ENCODE data around the gene FOXN3.

Gene FOXN3

DNA sequence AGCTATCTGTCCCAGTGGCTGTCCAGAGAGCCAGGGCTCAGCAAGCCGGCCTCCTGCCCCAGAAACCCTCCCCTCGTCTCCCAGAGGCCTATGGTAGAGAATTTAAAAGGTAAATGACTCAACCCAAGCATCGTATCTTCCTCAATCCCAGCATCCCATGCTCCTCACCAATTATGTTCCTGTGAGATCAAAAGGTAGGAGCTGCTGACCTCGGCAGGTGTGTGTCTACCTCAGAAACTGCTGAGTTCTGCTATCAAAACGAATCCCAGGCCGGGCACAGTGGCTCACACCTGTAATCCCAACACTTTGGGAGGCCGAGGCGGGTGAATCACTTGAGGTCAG lies 49.3 kb downstream of the FOXN3 start:
- TF ChIP-seq TAF1 (IDR thresholded peaks at IDR 0.05; ENCODE audit: borderline replicate concordance, low read depth, low read length) (no peak), POLR2AphosphoS5 (IDR thresholded peaks at IDR 0.05; ENCODE audit: low read depth, low read length) (no peak), POLR2A (IDR thresholded peaks at IDR 0.05; ENCODE audit: low read depth, low read length) (no peak)
- DNase-seq (ENCODE audit: insufficient read length), result no peak
- no peak for FAIRE-seq

DNA sequence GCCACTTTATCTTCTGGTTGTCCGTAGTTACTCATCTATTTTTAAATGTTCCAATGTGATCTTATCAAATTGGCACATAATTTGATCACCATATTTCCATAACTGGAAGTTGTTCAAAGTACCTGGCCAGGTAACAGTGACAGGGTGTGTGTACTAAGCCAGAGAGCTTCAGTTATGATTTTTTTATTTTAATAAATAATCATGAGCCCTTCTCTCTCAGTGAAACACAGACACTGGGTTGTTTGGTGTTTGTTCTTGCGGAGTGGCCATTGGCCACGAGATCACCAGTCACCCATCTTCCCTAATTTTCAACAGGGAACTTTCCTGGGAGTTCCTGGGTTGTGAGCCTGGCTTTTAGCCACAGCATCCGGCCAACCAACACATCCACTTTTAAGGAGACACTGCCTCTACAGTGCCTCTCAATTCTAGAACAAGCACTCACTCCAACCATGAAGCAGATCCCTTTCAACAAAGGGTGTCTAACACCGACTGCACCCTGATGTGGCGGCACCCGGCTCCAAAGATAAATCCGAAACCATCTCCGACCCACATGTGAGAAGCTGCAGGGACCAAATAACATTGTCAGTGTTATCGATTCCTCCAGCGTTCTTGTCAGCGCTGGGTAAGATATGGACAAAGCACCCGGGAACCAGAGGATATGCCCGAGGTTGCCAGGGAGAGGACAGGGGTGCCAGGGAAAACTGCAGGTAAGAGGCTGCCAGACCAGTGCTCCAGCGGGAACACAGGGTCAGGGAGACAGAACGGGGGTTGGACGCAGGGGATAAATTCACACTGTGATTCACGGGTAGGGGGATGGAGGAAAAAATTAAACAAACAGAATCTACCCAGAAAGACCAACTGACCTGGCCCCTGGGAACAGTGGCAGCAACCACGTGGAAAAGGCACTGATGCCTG lies 49.9 kb downstream of the FOXN3 start:
- DNase-seq (ENCODE audit: insufficient read length) (no peak), FAIRE-seq (no peak)
- TF ChIP-seq TAF1 (IDR thresholded peaks at IDR 0.05; ENCODE audit: borderline replicate concordance, low read depth, low read length) (no peak), POLR2A (IDR thresholded peaks at IDR 0.05; ENCODE audit: low read depth, low read length) (no peak)

DNA sequence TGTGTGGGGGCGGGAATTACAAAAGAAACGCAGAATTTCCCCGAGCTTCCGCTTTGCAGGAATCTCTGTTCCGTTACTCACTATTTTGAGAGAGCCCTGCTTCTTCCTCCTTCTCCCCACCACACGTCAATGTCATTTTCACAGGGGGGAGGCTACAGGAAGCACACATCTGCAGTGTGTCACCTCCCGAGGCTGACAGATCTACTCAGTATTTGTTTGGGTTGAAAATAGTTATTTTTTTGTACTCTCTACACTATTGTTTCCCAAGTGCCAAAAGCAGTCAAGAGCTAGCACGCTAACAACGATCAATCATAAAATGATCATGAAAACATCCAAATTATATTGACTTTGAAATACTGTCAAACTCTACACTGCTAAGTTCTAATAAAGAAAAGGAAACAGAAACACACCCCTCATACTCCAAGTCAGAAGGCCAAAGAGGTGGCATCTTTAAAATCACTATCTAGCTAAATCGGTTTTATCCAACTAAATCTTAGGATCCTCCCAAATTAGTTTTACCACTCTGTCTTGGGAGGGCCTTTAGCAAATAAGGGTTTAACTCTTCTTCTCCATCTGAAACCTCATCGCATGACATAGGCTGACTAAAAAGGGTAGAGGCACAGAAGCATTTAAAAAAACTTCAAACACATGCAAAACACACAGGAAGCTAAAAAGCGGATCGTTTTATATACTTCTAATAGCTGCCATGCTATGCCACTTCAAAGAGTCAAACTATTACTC lies 51.8 kb downstream of the FOXN3 start:
- FAIRE-seq (peak; percentile 94), DNase-seq (ENCODE audit: insufficient read length) (peak; percentile 48)
- TF ChIP-seq POLR2AphosphoS5 (IDR thresholded peaks at IDR 0.05; ENCODE audit: low read depth, low read length) (0 out of 2 replicates have a peak, but pooled peaks have one; percentile 55), TAF1 (IDR thresholded peaks at IDR 0.05; ENCODE audit: borderline replicate concordance, low read depth, low read length) (no peak), POLR2A (IDR thresholded peaks at IDR 0.05; ENCODE audit: low read depth, low read length) (peak; percentile 60; the same call in 1 of the 2 replicates)

DNA sequence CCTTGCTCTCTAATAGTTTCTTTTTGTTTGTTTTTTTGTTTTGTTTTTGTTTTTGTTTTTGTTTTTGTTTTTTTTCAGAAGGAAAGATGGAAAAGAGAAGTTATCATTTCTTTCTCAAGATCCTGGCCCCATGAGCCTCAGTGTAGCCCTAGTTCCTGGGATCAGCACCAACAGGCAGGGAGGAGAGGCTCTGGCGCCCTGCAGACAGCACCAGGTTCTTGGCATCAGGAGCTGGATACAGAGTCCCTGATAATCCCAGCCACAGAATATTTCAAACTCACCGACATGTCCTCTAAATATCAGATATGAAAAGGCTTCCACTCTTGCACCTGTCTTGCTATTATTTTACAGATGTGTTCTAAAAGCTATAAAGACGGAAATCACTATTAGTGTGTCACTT lies 52.7 kb downstream of the FOXN3 start:
- FAIRE-seq, result no peak
- no peak for TF ChIP-seq TAF1 (IDR thresholded peaks at IDR 0.05; ENCODE audit: borderline replicate concordance, low read depth, low read length)
- no peak for TF ChIP-seq POLR2AphosphoS5 (IDR thresholded peaks at IDR 0.05; ENCODE audit: low read depth, low read length)
- no peak for TF ChIP-seq POLR2A (IDR thresholded peaks at IDR 0.05; ENCODE audit: low read depth, low read length)
- no peak for DNase-seq (ENCODE audit: insufficient read length)

DNA sequence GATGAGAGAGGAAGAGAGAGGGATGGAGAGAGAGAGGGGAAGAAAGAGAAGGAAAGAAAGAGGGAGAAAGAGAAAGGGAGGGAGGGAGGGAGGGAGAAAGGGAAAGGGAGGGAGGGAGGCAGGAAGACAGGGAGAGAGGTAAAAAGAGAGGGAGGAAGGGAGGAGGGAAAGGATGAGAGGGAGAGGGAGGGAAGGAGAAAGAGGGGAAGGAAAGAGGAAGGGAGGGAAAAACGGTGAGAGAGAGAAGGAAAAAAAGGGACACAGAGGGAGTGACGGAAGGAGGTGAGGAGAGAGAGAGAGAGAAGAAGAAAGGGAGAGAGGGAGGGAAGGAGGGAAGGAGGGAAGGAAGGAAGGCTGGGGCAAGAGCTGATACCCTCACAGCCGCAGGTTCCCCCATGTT lies 56.8 kb downstream of the FOXN3 start:
- no peak for TF ChIP-seq POLR2AphosphoS5 (IDR thresholded peaks at IDR 0.05; ENCODE audit: low read depth, low read length)
- no peak for TF ChIP-seq TAF1 (IDR thresholded peaks at IDR 0.05; ENCODE audit: borderline replicate concordance, low read depth, low read length)
- TF ChIP-seq POLR2A (IDR thresholded peaks at IDR 0.05; ENCODE audit: low read depth, low read length), result no peak
- DNase-seq (ENCODE audit: insufficient read length) (no peak), FAIRE-seq (no peak)

DNA sequence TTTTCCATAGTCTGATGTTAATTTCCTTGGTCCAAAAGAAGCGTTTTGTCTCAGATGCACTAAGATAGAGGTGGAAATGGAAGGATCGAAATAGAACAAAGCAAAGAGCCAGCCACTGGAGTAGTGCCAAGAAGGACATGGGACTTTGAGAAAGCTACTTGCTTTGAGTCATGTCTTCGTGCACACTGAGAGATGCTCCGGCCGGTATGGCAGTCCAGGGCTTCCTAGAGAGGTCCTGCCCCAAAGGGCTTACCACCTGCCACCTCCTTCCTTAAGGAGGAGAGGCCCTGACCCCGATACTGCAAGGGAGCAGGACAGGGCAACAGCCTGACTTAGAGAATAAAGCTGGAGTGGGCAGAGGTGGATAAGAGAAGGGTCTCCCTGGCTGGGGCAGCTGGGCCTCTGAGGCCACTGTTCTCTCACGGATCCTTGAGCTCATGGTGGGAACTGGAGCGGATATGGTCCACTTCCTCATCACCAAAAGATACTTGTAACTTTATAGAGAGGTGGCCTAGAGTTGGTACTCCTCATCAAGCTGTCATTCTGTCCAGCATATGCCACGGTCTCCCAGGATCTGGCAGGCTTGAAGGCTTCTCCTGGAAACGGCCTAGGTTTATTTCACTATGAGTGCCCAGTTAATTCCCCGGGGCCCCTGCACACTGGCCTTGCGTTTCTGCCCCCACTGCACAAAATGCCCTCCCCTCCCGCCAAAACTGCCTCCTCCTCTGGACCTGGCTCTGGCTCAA lies 57.4 kb downstream of the FOXN3 start:
- TF ChIP-seq TAF1 (IDR thresholded peaks at IDR 0.05; ENCODE audit: borderline replicate concordance, low read depth, low read length) (no peak), POLR2A (IDR thresholded peaks at IDR 0.05; ENCODE audit: low read depth, low read length) (no peak), POLR2AphosphoS5 (IDR thresholded peaks at IDR 0.05; ENCODE audit: low read depth, low read length) (no peak)
- no peak for DNase-seq (ENCODE audit: insufficient read length)
- FAIRE-seq, result no peak

DNA sequence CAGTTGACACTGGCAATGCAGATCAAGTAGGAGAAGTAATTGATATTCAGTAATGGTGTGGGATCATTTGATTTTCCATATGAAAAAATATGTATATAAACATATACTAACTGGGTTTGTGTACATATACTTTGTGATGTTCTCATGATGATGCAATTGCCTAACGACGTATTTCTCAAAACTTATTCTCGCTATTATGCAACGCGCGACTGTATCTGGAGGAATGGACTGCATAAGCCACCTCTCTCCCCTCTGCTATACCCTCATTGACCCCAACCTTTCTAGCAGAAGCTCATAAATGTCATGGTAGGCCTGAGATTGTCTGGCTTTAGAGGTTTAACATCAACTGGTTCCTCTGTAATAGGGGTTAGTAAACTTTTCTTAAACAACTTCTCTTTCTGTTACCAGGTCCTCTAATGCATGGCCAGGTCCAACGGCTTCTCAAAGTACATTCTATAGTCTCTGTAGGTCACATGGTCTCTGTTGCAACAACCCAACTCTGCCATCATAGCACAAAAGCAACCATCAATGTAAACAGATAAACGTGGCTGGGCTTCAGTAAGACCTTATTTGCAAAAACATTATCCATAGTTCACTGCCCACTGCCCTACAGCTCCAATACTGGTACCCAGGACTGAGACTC lies 59.3 kb downstream of the FOXN3 start:
- no peak for TF ChIP-seq POLR2A (IDR thresholded peaks at IDR 0.05; ENCODE audit: low read depth, low read length)
- TF ChIP-seq POLR2AphosphoS5 (IDR thresholded peaks at IDR 0.05; ENCODE audit: low read depth, low read length), result no peak
- TF ChIP-seq TAF1 (IDR thresholded peaks at IDR 0.05; ENCODE audit: borderline replicate concordance, low read depth, low read length), result no peak
- FAIRE-seq (no peak), DNase-seq (ENCODE audit: insufficient read length) (no peak)

DNA sequence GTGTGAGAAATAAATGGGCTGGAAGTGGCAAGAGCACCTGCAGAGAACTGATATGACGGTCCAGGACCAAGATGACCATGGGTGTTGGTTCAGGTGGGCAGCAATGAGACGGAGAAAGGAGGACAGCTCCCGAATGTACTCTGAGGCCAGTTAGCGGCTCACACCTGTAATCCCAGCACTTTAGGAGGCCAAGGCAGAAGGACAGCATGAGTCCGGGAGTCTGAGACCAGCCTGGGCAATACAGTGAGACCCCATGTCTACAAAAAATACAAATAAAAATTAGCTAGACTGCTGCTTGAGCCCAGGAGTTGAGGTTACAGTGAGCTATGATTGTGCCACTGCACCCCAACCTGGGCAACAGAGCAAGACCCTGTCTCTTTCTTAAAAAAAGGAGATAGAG lies 60.1 kb downstream of the FOXN3 start:
- no peak for FAIRE-seq
- DNase-seq (ENCODE audit: insufficient read length), result no peak
- TF ChIP-seq POLR2A (IDR thresholded peaks at IDR 0.05; ENCODE audit: low read depth, low read length) (no peak), TAF1 (IDR thresholded peaks at IDR 0.05; ENCODE audit: borderline replicate concordance, low read depth, low read length) (no peak), POLR2AphosphoS5 (IDR thresholded peaks at IDR 0.05; ENCODE audit: low read depth, low read length) (no peak)

DNA sequence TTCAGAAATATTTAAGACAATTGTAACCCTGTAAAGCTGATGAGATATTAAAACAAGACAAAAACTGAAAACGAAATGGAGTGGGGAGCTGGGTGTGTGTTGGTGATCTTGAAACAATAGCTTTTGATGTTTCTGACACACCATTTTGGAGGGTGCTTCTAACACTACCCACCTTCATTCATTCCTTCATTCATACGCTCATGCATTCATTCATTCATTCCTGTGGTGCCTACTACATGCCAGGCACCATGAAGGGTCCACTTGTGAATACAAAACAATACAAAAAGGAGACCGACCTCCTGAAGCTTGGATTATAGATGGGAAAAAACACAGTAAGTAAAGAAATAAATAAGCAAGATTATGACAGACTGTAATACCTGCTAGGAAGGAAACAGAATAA lies 60.5 kb downstream of the FOXN3 start:
- no peak for FAIRE-seq
- no peak for DNase-seq (ENCODE audit: insufficient read length)
- TF ChIP-seq POLR2A (IDR thresholded peaks at IDR 0.05; ENCODE audit: low read depth, low read length) (no peak), TAF1 (IDR thresholded peaks at IDR 0.05; ENCODE audit: borderline replicate concordance, low read depth, low read length) (no peak), POLR2AphosphoS5 (IDR thresholded peaks at IDR 0.05; ENCODE audit: low read depth, low read length) (no peak)

DNA sequence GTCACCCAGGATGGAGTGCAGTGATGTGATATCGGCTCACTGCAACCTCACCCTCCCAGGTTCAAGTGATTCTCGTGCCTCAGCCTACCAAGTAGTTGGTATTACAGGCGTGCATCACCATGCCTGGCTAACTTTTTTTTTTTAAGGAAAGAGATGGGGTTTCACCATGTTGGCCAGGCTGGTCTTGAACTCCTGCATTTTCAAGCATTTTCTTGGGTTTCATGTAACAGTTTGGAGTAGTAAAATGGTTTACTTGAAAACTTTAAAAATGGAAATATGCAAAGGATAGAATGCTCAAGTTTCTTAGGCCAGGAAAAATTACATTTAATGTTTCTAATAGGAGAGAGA lies 63.3 kb downstream of the FOXN3 start:
- FAIRE-seq, result no peak
- no peak for TF ChIP-seq POLR2AphosphoS5 (IDR thresholded peaks at IDR 0.05; ENCODE audit: low read depth, low read length)
- TF ChIP-seq POLR2A (IDR thresholded peaks at IDR 0.05; ENCODE audit: low read depth, low read length), result no peak
- TF ChIP-seq TAF1 (IDR thresholded peaks at IDR 0.05; ENCODE audit: borderline replicate concordance, low read depth, low read length), result no peak
- no peak for DNase-seq (ENCODE audit: insufficient read length)

Data from GM12892 (cell line).